K562 (cell line): Measurements from ENCODE around the gene CMTR1. TPM values are rescaled to one million over a fixed set of nuclear protein-coding genes. Genes with fewer than 3 reads are reported as not detected.
A peak's percentile ranks its signal among the peaks of the same experiment; 100 is the strongest.

ENCODE experiments used
- ATAC-seq: fragments of 200-7000 bp; cut with Tn5 transposase; 3 replicates; pipeline ENCODE4 v1.9.1; 2020; ENCODE audit warnings: moderate library complexity
- BruUV-seq: library from RNA; stranded (reverse); fragments of 400-500 nt; replicated peaks from 2 replicates; lab custom pipeline; 2021; lab: Mats Ljungman, UMichigan
- CTCF ChIA-PET: fragments of 300-600 bp; formaldehyde crosslinking; extraction: SDS; loops from one replicate; lab custom pipeline; 2021; ENCODE audit warnings: low intra/inter-chr PET ratio; lab: Yijun Ruan, JAX
- POLR2A ChIA-PET: fragments of 300-600, 350-650 bp; sonication (Branson Sonifier 250); formaldehyde crosslinking; extraction: SDS; loops from one replicate; lab custom pipeline; 2021; ENCODE audit warnings: antibody characterized with exemption, inconsistent platforms; lab: Yijun Ruan, JAX
- DNase-seq, 4 experiments: peaks; one replicate each; pipeline versions ENCODE4 v3.0.0 to v3.0.0-alpha.2; 2011 to 2018; ENCODE audit warnings: low spot score in 3 of 4, mixed read lengths in 3 of 4; ENCODE audit errors: extremely low read depth in 1 of 4
- FAIRE-seq: peaks from 2 replicates; lab custom pipeline; 2011; peaks lifted over from hg19 to GRCh38; lab: Jason Lieb, UNC
- H2AFZ ChIP-seq: 2 replicates; pipeline ENCODE4 v1.6.0; 2011; ENCODE audit warnings: low read depth, low read length, control low read depth, inconsistent platforms
- H3K27ac ChIP-seq: fragments of 200-600 bp; 3 replicates; pipeline ENCODE4 v1.8.0; 2011; ENCODE audit warnings: low read depth, mild to moderate bottlenecking, control low read depth, inconsistent platforms, low read length, moderate library complexity, mixed read lengths; ENCODE audit errors: extremely low read depth
- H3K27me3 ChIP-seq, 2 experiments: fragments of 300-600 bp in 1 of 2; 2 replicates in 1 of 2; 3 replicates in 1 of 2; pipeline versions ENCODE4 v1.6.0 to v1.8.0; 2011; ENCODE audit warnings: inconsistent platforms in 2 of 2, low read length in 2 of 2, mild to moderate bottlenecking in 1 of 2, mixed read lengths in 1 of 2, moderate library complexity in 1 of 2; ENCODE audit not compliant: control insufficient read depth in 2 of 2, insufficient read depth in 2 of 2
- H3K36me3 ChIP-seq: fragments of 300-600 bp; 3 replicates; pipeline ENCODE4 v1.8.0; 2011; ENCODE audit warnings: mild to moderate bottlenecking, low read length, inconsistent platforms; ENCODE audit not compliant: control insufficient read depth, insufficient read depth
- H3K4me1 ChIP-seq, 2 experiments: fragments of 200-600 bp in 1 of 2; replicated peaks in 1 of 2; 2 replicates in 1 of 2; 3 replicates in 1 of 2; pipeline versions ENCODE4 v1.5.1 to v1.8.0; 2011; ENCODE audit warnings: inconsistent platforms in 2 of 2, low read length in 2 of 2, mild to moderate bottlenecking in 1 of 2, mixed read lengths in 1 of 2, moderate library complexity in 1 of 2; ENCODE audit not compliant: control insufficient read depth in 2 of 2, insufficient read depth in 2 of 2
- H3K4me2 ChIP-seq: 2 replicates; pipeline ENCODE4 v1.6.1; 2011; ENCODE audit warnings: low read length, control low read depth, inconsistent platforms, mixed read lengths; ENCODE audit not compliant: insufficient read depth
- H3K4me3 ChIP-seq: fragments of 200-600 bp; sonication (generic), shearing (Covaris generic); 2 replicates; pipeline ENCODE4 v1.5.1; 2016; ENCODE audit warnings: control low read depth, inconsistent platforms
- H3K79me2 ChIP-seq: fragments of 200-600 bp; 3 replicates; pipeline ENCODE4 v1.8.0; 2011; ENCODE audit warnings: low read length, inconsistent platforms; ENCODE audit not compliant: control insufficient read depth, insufficient read depth
- H3K9ac ChIP-seq, 2 experiments: 2 replicates each; pipeline versions ENCODE4 v1.6.0 to v1.6.1; 2011; ENCODE audit warnings: low read depth in 2 of 2, low read length in 2 of 2, control low read depth in 1 of 2, inconsistent platforms in 1 of 2, mild to moderate bottlenecking in 1 of 2, mixed read lengths in 1 of 2; ENCODE audit not compliant: insufficient read depth in 1 of 2
- H3K9me1 ChIP-seq: one replicate; pipeline ENCODE4 v1.6.0; 2011; ENCODE audit warnings: inconsistent platforms, mild to moderate bottlenecking, low read length, moderate library complexity; ENCODE audit not compliant: control insufficient read depth, insufficient read depth
- H3K9me3 ChIP-seq: replicated peaks from 2 replicates; pipeline ENCODE4 v1.5.1; 2011; ENCODE audit warnings: low read depth, low read length, inconsistent platforms; ENCODE audit not compliant: control insufficient read depth, insufficient read depth
- H4K20me1 ChIP-seq: replicated peaks from 2 replicates; pipeline ENCODE4 v1.6.1; 2011; ENCODE audit warnings: low read length, inconsistent platforms, mixed read lengths; ENCODE audit not compliant: control insufficient read depth, insufficient read depth
- ARHGAP35 ChIP-seq: fragments of 450-650 bp; IDR thresholded peaks from 2 replicates; pipeline ENCODE4 v1.6.1; 2018; ENCODE audit not compliant: partially characterized antibody
- CBFA2T2 ChIP-seq: fragments of 450-650 bp; conservative IDR thresholded peaks from 2 replicates; pipeline ENCODE4 v1.6.1; 2017; ENCODE audit warnings: mild to moderate bottlenecking
- CTBP1 ChIP-seq: fragments of 450-650 bp; IDR thresholded peaks from 2 replicates; pipeline ENCODE4 v1.6.1; 2016; ENCODE audit warnings: borderline replicate concordance
- EGR1 ChIP-seq: fragments of 450-650 bp; conservative IDR thresholded peaks from 2 replicates; pipeline ENCODE4 v1.6.1; 2017; ENCODE audit warnings: mild to moderate bottlenecking
- HOXB6 ChIP-seq: fragments of 250-450 bp; sonication (Bioruptor Pico); IDR thresholded peaks from 2 replicates; pipeline ENCODE4 v1.5.1; 2022; ENCODE audit warnings: mild to moderate bottlenecking, borderline replicate concordance
- MXD1 ChIP-seq: fragments of 250-450 bp; sonication (Bioruptor Pico); IDR thresholded peaks from 2 replicates; pipeline ENCODE4 v1.8.0; 2021; ENCODE audit warnings: borderline replicate concordance, mild to moderate bottlenecking, moderate library complexity; ENCODE audit not compliant: poor library complexity, severe bottlenecking
- POLR2A ChIP-seq: fragments of 450-650 bp; conservative IDR thresholded peaks from 2 replicates; pipeline ENCODE4 v1.6.1; 2016
- POLR3A ChIP-seq: IDR thresholded peaks from 2 replicates; pipeline ENCODE4 v1.6.1; 2011; ENCODE audit warnings: borderline replicate concordance, mild to moderate bottlenecking, moderate library complexity; ENCODE audit not compliant: insufficient read length, insufficient read depth; ENCODE audit errors: extremely low read depth
- SETDB1 ChIP-seq: IDR thresholded peaks from one replicate; pipeline ENCODE4 v1.6.1; 2012; ENCODE audit warnings: low read length, control low read depth, inconsistent platforms
- XRCC4 ChIP-seq: IDR thresholded peaks from one replicate; pipeline ENCODE4 v1.6.1; 2011; ENCODE audit not compliant: insufficient read depth, insufficient read length; ENCODE audit errors: extremely low read depth
- ZNF121 ChIP-seq: sonication (generic); formaldehyde crosslinking; conservative IDR thresholded peaks from 2 replicates; pipeline ENCODE4 v1.8.0; 2022; ENCODE audit warnings: missing genetic modification reagents
- ZNF134 ChIP-seq: fragments of 250-450 bp; sonication (Bioruptor Pico); conservative IDR thresholded peaks from 2 replicates; pipeline ENCODE4 v1.4.0; 2020
- ZNF23 ChIP-seq: fragments of 250-450 bp; sonication (Bioruptor Pico); IDR thresholded peaks from 2 replicates; pipeline ENCODE4 v1.4.0; 2020; ENCODE audit warnings: mild to moderate bottlenecking
- ZNF644 ChIP-seq: fragments of 200-800 bp; sonication (Bioruptor generic); IDR thresholded peaks from 2 replicates; pipeline ENCODE4 v1.6.1; 2016; ENCODE audit warnings: low read depth, missing genetic modification characterization, missing compliant biosample characterization
- ZNF79 ChIP-seq: fragments of 250-450 bp; sonication (Bioruptor Pico); IDR thresholded peaks from 2 replicates; pipeline ENCODE4 v1.4.0; 2020; ENCODE audit warnings: low read depth, mild to moderate bottlenecking, moderate library complexity
- WGBS: fragments of 100-300 bp; shearing (Covaris generic); methylation state at CpG from one replicate; pipeline ENCODE4 v1.1.6; 2016; ENCODE audit warnings: low coverage, mixed read lengths; ENCODE audit not compliant: insufficient coverage; ENCODE audit errors: missing lambda C conversion rate; 5-methylcytosine and 5-hydroxymethylcytosine counted together
- in situ Hi-C: fragments of 300-500 bp; cut with MboI; formaldehyde crosslinking; loops from 4 replicates; pipeline ENCODE4 v1.15.0; 2018; ENCODE audit warnings: inconsistent platforms, mixed read lengths
- intact Hi-C: fragments of 100-400 bp; cut with micrococcal nuclease; formaldehyde crosslinking; loops from 2 replicates; pipeline ENCODE4 v1.14.2; 2022
- polyA plus RNA-seq, 8 experiments: library from polyadenylated mRNA; depleted of rRNA in 4 of 8; stranded (reverse) in 5 of 8; unstranded in 3 of 8; fragments of >200 nt; fragmentation: Nextera tagmentation in 2 of 8; fragmentation: Illumina TruSeq in 1 of 8; extraction: Ambion mirVana in 2 of 8; extraction: Trizol in 1 of 8; gene quantifications; 2 replicates each; pipeline versions ENCODE4 v1.2.1 to v1.2.3, GENCODE V29; 2011 to 2014; ENCODE audit warnings: inconsistent platforms in 1 of 8, missing spikeins in 1 of 8
- total RNA-seq, 7 experiments: library from RNA; depleted of rRNA in 6 of 7; stranded (reverse); fragments of >200 nt in 6 of 7; fragmentation: Illumina TruSeq in 2 of 7; extraction: Trizol in 2 of 7; gene quantifications; 2 replicates each; pipeline versions ENCODE4 v1.2.1 to v1.2.3, GENCODE V29; 2011 to 2021; ENCODE audit warnings: low replicate concordance in 1 of 7

CMTR1 gene
- total and polyA plus RNA-seq, 9 of the 15 experiments (the other 6 are each of a cell fraction or from before 2014, with no cell fraction given), result 2.9 to 63.5 (median 49.5) TPM

GRCh38 chr6:37396571-37397180, 36.3 kb upstream of the CMTR1 start:
- DNase-seq (peak in 1 of 4 experiments; percentile 4), FAIRE-seq (no peak), ATAC-seq (no peak)
- Histone ChIP-seq H4K20me1 (no peaks in the 10 kb centered on the region; the same call in 1 of the 2 replicates), H3K4me3 (no peak overlapping the region), H3K79me2 (no peaks in the 10 kb centered on the region), H3K27me3 (no peaks in the 10 kb centered on the region), H3K36me3 (peaks cover 9% of the 10 kb centered on the region; the same call in 2 of the 3 replicates), H3K9ac (no peak overlapping the region), H2AFZ (no peak overlapping the region), H3K4me1 (peaks cover 21 to 22% of the 10 kb centered on the region in 2 experiments), H3K9me1 (peaks cover 3% of the 10 kb centered on the region), H3K9me3 (no peaks in the 10 kb centered on the region), H3K27ac (no peak overlapping the region), H3K4me2 (no peak overlapping the region)
- in situ Hi-C loops (no loop called here), intact Hi-C loops (no loop called here)
- ChIA-PET POLR2A (interaction anchor here (1.4 to 1.7 kb wide), 2 partner anchors 10 to 14 kb away, joined by 3 to 6 read pairs; no protein-coding TSS in a partner anchor), CTCF (no interaction called here)
- no TSS peak for BruUV-seq
- TF ChIP-seq CTBP1 (no peak), ZNF121 (peak; percentile 31; the same call in 1 of the 2 replicates)
- 68% methylated on average over 4 of the region's 4 CpGs for WGBS

GRCh38 chr6:37399131-37399530, 33.9 kb upstream of the CMTR1 start:
- Histone ChIP-seq H3K27ac (no peak overlapping the region), H3K4me2 (no peak overlapping the region; the same call in 1 of the 2 replicates), H3K9me3 (no peaks in the 10 kb centered on the region), H2AFZ (no peak overlapping the region), H3K4me1 (peaks cover 21 to 30% of the 10 kb centered on the region in 2 experiments), H3K36me3 (no peaks in the 10 kb centered on the region), H4K20me1 (no peaks in the 10 kb centered on the region), H3K9ac (no peak overlapping the region), H3K79me2 (no peaks in the 10 kb centered on the region), H3K9me1 (peaks cover 3% of the 10 kb centered on the region), H3K27me3 (no peaks in the 10 kb centered on the region), H3K4me3 (no peak overlapping the region)
- no TSS peak for BruUV-seq
- DNase-seq (peak in 1 of 4 experiments; percentile 5), FAIRE-seq (no peak), ATAC-seq (no peak)
- ChIA-PET POLR2A (interaction anchor here (1.0 kb wide), 2 partner anchors 11 to 13 kb away, joined by 4 read pairs; no protein-coding TSS in a partner anchor), CTCF (no interaction called here)
- intact Hi-C loops, result no loop called here
- in situ Hi-C loops, result no loop called here
- TF ChIP-seq ARHGAP35 (peak; percentile 37), MXD1 (CRISPR knock-in tag) (no peak), XRCC4 (no peak), HOXB6 (CRISPR knock-in tag) (no peak), POLR2A (no peak), SETDB1 (no peak), ZNF644 (tag) (no peak), CTBP1 (no peak), ZNF79 (no peak), ZNF134 (CRISPR knock-in tag) (no peak), ZNF23 (CRISPR knock-in tag) (no peak), CBFA2T2 (no peak), EGR1 (0 out of 2 replicates have a peak, but pooled peaks have one; percentile 3), POLR3A (no peak)
